ENCODE measurements around the gene RPTOR. TPM values are rescaled to one million over a fixed set of nuclear protein-coding genes. Genes with fewer than 3 reads are reported as not detected.

RPTOR gene
- total and polyA plus RNA-seq, 2 experiments from 2014 or later = 13.2 to 37.9 TPM

DNA sequence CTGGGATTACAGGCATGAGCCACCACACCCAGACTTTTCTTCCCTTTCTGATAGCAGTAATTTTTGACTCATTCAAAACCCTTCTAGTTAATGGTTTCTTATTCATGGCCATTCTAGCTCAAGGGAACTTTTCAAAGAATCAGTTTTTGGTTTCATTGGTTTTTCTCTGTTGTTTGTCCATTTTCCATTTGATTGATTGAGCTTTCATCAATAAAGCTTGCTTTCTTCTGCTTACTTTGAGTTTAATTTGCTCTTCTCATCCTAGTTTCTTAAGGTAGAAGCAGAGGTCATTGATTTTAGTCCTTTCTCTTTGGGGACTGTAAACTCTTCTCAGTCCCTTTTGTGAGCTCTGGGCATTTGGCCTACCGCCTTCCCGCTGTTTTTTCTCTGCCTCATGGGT lies 365.0 kb downstream of the RPTOR start:
- no peak overlapping the region for H3K27ac ChIP-seq
- no peaks in the 10 kb centered on the region for H3K9me3 ChIP-seq (ENCODE audit: low read depth)
- no peaks in the 10 kb centered on the region for H3K4me1 ChIP-seq (ENCODE audit: low read depth)
- H3K4me3 ChIP-seq = no peak overlapping the region
- H3K36me3 ChIP-seq = peaks cover 2% of the 10 kb centered on the region
- DNase-seq (ENCODE audit: low read depth in 1 of 2, low spot score in 1 of 2) = no peak
- TF ChIP-seq, protein P1, sequence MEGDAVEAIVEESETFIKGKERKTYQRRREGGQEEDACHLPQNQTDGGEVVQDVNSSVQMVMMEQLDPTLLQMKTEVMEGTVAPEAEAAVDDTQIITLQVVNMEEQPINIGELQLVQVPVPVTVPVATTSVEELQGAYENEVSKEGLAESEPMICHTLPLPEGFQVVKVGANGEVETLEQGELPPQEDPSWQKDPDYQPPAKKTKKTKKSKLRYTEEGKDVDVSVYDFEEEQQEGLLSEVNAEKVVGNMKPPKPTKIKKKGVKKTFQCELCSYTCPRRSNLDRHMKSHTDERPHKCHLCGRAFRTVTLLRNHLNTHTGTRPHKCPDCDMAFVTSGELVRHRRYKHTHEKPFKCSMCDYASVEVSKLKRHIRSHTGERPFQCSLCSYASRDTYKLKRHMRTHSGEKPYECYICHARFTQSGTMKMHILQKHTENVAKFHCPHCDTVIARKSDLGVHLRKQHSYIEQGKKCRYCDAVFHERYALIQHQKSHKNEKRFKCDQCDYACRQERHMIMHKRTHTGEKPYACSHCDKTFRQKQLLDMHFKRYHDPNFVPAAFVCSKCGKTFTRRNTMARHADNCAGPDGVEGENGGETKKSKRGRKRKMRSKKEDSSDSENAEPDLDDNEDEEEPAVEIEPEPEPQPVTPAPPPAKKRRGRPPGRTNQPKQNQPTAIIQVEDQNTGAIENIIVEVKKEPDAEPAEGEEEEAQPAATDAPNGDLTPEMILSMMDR (IDR thresholded peaks at IDR 0.05; ENCODE audit: low read depth, low read length) = no peak
- H3K27me3 ChIP-seq = no peaks in the 10 kb centered on the region

DNA sequence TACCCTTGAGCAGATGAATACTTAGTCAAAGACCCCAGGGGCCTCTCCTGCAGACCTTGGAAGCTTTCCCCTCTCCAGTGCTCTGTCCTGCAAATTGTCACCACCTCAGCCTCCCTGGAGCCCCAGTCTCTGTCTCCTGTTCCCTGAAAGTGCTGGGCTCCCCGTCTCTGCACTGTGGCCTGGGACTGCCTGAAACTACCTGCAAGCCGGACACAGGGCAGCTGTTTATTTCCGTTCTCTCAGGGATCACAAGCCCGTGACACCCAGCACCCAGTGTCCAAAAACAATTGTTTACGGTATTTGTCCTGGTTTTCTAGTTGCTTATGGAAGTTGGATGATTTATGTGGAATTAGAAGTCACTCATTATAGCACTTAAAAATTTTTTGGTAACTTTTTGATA lies 365.4 kb downstream of the RPTOR start:
- TF ChIP-seq, protein P1 (IDR thresholded peaks at IDR 0.05; ENCODE audit: low read depth, low read length) = no peak
- no peak for DNase-seq (ENCODE audit: low read depth in 1 of 2, low spot score in 1 of 2)
- Histone ChIP-seq H3K27me3 (no peaks in the 10 kb centered on the region), H3K4me1 (ENCODE audit: low read depth) (no peaks in the 10 kb centered on the region), H3K27ac (no peak overlapping the region), H3K36me3 (peaks cover 2% of the 10 kb centered on the region), H3K9me3 (ENCODE audit: low read depth) (no peaks in the 10 kb centered on the region), H3K4me3 (no peak overlapping the region)

DNA sequence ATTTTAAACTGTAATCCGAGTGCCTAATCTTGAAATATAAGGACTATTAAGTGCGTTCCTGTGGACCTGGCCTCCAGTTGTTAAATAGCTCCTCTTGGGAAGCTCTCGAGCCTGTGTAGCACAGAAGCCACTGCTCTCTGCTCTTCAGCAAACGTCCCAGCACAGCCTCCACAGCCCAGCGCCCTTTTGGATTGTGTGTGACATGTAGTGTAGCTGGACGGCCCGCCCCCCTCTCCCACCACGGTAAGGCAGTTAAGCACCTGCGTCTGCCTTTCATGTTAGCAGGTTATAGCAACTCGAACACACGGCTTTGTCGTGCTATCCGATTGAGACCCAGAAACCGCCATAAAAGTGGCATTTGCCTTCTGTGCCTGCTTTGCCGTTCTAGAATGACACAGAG lies 367.8 kb downstream of the RPTOR start:
- H3K4me3 ChIP-seq = no peak overlapping the region
- H3K4me1 ChIP-seq (ENCODE audit: low read depth) = no peaks in the 10 kb centered on the region
- TF ChIP-seq, protein P1 (IDR thresholded peaks at IDR 0.05; ENCODE audit: low read depth, low read length) = no peak
- H3K27me3 ChIP-seq = no peaks in the 10 kb centered on the region
- no peak for DNase-seq (ENCODE audit: low read depth in 1 of 2, low spot score in 1 of 2)
- H3K9me3 ChIP-seq (ENCODE audit: low read depth) = no peaks in the 10 kb centered on the region
- no peak overlapping the region for H3K27ac ChIP-seq
- H3K36me3 ChIP-seq = peaks cover 2% of the 10 kb centered on the region

DNA sequence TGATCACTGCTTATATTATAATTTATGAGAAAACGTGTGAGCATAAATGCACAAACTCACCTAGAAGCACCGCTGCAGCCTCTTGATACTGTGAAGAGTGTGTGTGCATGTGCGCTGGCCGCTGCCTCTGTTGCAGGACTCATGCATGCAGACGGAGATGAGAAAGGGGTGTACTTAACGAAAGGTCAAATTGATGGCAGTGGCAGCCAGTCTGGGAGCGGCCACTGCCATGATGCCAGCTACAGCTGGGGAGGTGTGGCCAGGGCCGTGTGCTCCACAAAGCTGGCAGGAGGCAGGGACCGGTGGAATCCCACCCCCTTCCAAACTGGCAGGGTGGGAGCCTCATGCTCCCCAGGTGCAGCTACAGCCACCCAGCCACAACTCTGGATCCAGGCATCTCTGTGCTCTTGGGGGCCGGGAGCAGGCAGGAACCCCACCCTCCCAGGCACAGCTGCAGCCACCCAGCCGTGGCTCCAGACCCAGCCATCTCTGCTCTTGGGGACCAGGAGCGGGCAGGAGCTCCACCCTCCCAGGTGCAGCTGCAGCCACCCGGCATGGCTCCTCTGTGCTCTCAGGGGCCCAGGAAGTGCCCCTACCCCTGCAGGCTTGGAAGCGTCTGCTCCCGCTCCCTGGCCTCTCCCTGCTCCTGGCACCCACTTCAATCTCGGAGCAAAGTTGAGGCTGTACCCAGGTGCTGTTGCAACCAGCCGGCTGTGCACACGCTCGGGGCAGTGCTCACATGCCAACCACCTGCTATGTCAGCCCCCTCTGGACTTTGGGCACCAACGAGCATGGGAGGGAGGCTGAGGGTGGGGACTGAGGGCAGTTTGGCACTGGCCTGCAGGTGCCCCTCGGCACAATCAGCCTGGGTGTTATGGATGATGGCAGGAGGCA lies 369.5 kb downstream of the RPTOR start:
- no peak for DNase-seq (ENCODE audit: low read depth in 1 of 2, low spot score in 1 of 2)
- Histone ChIP-seq H3K9me3 (ENCODE audit: low read depth) (no peaks in the 10 kb centered on the region), H3K27me3 (no peaks in the 10 kb centered on the region), H3K4me3 (no peak overlapping the region), H3K36me3 (peaks cover 2% of the 10 kb centered on the region), H3K27ac (no peak overlapping the region), H3K4me1 (ENCODE audit: low read depth) (peaks cover 7% of the 10 kb centered on the region)
- TF ChIP-seq, protein P1 (IDR thresholded peaks at IDR 0.05; ENCODE audit: low read depth, low read length) = no peak

DNA sequence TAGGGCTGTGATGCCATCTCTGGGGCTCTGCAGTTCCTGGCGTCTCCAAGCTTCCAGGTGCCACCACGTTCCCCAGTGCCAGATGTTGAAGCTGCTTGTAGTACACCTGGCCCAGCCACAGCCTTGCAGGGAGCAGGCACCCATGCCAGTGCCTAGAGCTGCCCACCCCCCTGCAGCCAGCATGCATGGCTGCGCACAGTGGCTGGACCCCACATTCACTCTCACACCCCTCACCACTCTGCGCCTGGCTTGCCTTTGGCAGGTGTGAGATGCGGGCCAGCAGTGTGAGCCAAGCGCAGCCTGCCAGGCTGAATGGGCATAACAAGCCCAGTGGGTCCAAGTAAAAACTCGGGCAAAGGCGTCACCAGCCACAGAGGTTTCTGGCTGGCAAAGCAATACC lies 371.6 kb downstream of the RPTOR start:
- no peaks in the 10 kb centered on the region for H3K27me3 ChIP-seq
- H3K4me3 ChIP-seq = no peak overlapping the region
- no peaks in the 10 kb centered on the region for H3K9me3 ChIP-seq (ENCODE audit: low read depth)
- no peak for DNase-seq (ENCODE audit: low read depth in 1 of 2, low spot score in 1 of 2)
- TF ChIP-seq, protein P1 (IDR thresholded peaks at IDR 0.05; ENCODE audit: low read depth, low read length) = no peak
- H3K27ac ChIP-seq = no peak overlapping the region
- peaks cover 16% of the 10 kb centered on the region for H3K4me1 ChIP-seq (ENCODE audit: low read depth)
- peaks cover 2% of the 10 kb centered on the region for H3K36me3 ChIP-seq

All from cardiac muscle cell (in vitro differentiated cells and primary cell).